ENCODE data around the gene TBC1D22A.

- TF ChIP-seq SMARCC2 (IDR thresholded peaks at IDR 0.05; ENCODE audit: low read depth) (no peak), KDM1A (IDR thresholded peaks at IDR 0.05) (no peak), KAT8 (IDR thresholded peaks at IDR 0.05; ENCODE audit: low read depth) (no peak), PREB (CRISPR knock-in tag; IDR thresholded peaks at IDR 0.05) (no peak), SREBF2 (CRISPR knock-in tag; IDR thresholded peaks at IDR 0.05) (no peak), HDAC2 (IDR thresholded peaks at IDR 0.05) (no peak), PHF8 (IDR thresholded peaks at IDR 0.05; ENCODE audit: borderline replicate concordance, low read length) (no peak), TAL1 (IDR thresholded peaks at IDR 0.05) (no peak), SAFB (IDR thresholded peaks at IDR 0.05; ENCODE audit: borderline replicate concordance, low read depth, low read length) (no peak), ZZZ3 (IDR thresholded peaks at IDR 0.05) (no peak), EGR1 (conservative IDR thresholded peaks at IDR 0.05) (no peak)
- TF ChIP-seq, protein P1, sequence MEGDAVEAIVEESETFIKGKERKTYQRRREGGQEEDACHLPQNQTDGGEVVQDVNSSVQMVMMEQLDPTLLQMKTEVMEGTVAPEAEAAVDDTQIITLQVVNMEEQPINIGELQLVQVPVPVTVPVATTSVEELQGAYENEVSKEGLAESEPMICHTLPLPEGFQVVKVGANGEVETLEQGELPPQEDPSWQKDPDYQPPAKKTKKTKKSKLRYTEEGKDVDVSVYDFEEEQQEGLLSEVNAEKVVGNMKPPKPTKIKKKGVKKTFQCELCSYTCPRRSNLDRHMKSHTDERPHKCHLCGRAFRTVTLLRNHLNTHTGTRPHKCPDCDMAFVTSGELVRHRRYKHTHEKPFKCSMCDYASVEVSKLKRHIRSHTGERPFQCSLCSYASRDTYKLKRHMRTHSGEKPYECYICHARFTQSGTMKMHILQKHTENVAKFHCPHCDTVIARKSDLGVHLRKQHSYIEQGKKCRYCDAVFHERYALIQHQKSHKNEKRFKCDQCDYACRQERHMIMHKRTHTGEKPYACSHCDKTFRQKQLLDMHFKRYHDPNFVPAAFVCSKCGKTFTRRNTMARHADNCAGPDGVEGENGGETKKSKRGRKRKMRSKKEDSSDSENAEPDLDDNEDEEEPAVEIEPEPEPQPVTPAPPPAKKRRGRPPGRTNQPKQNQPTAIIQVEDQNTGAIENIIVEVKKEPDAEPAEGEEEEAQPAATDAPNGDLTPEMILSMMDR (IDR thresholded peaks at IDR 0.05 in 2 of 3, conservative IDR thresholded peaks at IDR 0.05 in 1 of 3; ENCODE audit: insufficient read depth in 2 of 3, low read depth in 1 of 3, low read length in 3 of 3) = no peak
- TF ChIP-seq, protein P2, sequence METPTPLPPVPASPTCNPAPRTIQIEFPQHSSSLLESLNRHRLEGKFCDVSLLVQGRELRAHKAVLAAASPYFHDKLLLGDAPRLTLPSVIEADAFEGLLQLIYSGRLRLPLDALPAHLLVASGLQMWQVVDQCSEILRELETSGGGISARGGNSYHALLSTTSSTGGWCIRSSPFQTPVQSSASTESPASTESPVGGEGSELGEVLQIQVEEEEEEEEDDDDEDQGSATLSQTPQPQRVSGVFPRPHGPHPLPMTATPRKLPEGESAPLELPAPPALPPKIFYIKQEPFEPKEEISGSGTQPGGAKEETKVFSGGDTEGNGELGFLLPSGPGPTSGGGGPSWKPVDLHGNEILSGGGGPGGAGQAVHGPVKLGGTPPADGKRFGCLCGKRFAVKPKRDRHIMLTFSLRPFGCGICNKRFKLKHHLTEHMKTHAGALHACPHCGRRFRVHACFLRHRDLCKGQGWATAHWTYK (CRISPR knock-in tag; IDR thresholded peaks at IDR 0.05) = no peak
These were observed 66.0 kb downstream of the TBC1D22A start for GRCh38 chr22:46828323-46828900.

Measured in K562 (cell line).